Retinal pigment epithelial cell (primary cell): ENCODE results near the gene PAGE3.

ENCODE experiments used
- DNase-seq: peaks from one replicate; pipeline ENCODE4 v3.0.0-alpha.2; 2010; ENCODE audit warnings: low read depth
- H3K4me3 ChIP-seq: 2 replicates; pipeline ENCODE4 v1.5.1; 2011; ENCODE audit warnings: mild to moderate bottlenecking, low read length, control low read depth, moderate library complexity
- CTCF ChIP-seq: conservative IDR thresholded peaks from 2 replicates; pipeline ENCODE4 v1.5.1; 2011; ENCODE audit warnings: low read depth, low read length, control low read depth, inconsistent platforms

Gene PAGE3, protein sequence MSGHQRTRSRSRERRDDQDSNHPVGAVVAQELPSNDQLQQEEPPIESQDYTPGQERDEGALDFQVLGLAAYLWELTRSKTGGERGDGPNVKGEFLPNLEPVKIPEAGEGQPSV

DNA sequence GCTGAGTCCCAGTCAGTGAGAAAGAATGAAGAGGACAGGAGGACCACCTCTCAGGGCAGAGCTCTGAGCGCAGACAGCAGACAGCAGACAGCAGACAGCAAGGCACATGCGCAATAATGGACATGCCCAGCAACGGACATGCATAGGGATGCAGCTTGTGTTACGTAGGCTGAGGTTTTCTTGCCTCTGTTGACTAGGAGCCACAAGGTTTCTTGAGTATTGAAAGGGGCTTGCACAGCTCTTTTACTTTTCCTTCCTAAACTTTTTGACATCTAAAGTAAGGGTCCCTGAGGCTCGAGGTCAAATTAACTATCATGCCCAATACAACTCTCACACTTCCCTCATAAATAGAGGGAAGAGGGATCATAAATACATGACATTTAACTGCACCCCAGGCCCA, at the start of gene PAGE3:
Gene PAGE3 (minus strand): TSS at position 101 of the 400 bp plus-strand sequence. CDS start 1,013 bp downstream, outside the sequence.
- H3K4me3 ChIP-seq, result no peak within 1 kb of the TSS
- DNase-seq, result no peak
- no peak for TF ChIP-seq CTCF

DNA sequence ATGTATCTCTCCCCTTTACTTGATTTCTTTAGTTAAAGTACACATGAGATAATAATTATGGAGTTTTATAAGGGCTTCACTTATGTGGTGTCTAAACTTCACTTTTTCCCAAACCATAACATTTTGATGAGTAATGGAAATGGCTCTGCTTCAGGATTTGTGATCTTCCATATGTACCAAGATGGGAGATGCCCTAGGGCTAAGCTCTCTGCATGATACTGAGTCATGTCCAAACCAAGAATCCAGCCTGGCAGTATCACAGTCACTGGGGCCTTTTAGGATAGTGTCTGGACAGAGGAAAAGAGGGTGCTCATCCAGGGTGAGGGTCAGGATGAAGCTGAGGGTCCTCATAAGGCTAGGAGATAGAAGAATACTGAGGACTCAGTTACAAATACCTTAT, 47.9 kb upstream of the PAGE3 start:
- TF ChIP-seq CTCF, result no peak
- no peak overlapping the region for H3K4me3 ChIP-seq
- no peak for DNase-seq

DNA sequence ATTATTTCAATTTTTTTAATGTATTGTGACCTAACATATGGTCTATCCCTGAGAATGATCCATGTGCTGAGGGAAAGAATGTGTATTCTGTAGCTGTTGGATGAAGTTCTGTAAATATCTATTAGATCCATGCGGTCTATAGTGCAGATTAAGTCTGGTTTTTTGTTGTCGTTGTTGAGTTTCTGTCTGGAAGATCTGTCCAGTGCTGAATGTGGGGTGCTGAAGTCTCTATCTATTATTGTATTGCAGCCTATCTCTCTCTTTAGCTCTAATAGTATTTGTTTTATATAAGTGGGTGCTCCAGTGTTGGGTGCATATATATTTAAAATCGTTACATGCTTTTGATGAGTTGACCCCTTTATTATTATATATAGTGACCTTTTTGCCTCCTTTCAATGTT, 26.2 kb upstream of the PAGE3 start:
- H3K4me3 ChIP-seq, result no peak overlapping the region
- TF ChIP-seq CTCF, result no peak
- DNase-seq, result no peak

DNA sequence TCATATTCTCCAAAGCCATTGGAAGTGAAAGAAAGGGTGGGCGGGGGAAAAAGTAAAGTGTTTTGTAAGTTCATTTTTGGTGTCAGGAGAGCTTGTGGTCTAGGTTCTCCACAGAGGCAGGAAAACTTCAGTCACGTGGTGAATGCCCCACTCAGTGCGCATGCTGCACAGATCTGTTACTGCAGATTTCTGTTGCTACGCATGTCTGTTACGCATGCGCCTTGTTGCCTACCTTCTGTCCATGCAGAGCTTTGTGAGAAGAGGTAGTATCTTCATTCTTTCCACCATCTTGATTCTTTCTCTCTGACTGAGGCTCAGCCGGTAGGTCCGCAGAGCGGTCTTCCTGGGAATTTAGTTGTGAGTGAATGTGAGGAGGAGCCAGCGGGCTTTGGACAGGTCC, 15.1 kb upstream of the PAGE3 start:
- no peak for TF ChIP-seq CTCF
- DNase-seq, result no peak
- no peak overlapping the region for H3K4me3 ChIP-seq

GRCh38 chrX:55260806-55261205, 3.9 kb downstream of the PAGE3 start:
- no peak for TF ChIP-seq CTCF
- DNase-seq, result no peak
- H3K4me3 ChIP-seq, result no peak overlapping the region

- DNase-seq, result no peak
- no peak overlapping the region for H3K4me3 ChIP-seq
- TF ChIP-seq CTCF, result no peak
Observed at GRCh38 chrX:55253528-55253927, 11.2 kb downstream of the PAGE3 start.

DNA sequence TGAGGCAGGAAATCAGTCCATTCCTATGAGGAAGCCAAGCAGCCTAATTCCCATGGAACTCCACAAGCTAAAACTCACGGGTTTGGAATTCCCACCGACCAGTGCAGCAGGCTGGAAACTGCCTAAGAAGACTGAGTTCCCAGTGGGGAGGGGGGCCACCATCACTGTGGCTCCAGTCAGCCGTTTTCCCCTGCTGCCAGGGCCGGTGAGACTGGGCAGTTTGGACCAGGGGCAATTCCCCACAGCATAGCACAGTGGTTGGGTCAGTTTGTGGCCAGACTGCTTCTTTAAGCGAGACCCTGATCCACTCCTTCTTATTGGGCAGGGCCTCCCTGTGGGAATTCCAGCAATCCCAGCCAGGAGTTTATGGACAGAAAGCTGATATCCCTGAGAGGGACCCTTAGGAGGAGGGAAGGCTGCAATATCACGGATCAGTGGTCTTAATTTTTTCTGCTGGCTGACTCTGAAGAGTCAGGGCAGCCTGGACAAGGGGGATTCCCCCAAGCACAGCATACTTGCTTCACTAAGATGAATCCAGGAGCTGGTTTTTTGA, 23.9 kb downstream of the PAGE3 start:
- no peak for TF ChIP-seq CTCF
- no peak for DNase-seq
- H3K4me3 ChIP-seq, result no peak overlapping the region
